DMS79 (cell line): ENCODE data around the gene CRY2.
A peak's percentile ranks its signal among the peaks of the same experiment; 100 is the strongest.
"Not testable (repeated sequence)": the region's sequence is repeated elsewhere in the genome, so short reads cannot be mapped to it uniquely, and the experiment has no call there.

Source experiments
- DNase-seq: peaks from one replicate; lab custom pipeline; 2025; lab: John Stamatoyannopoulos, UW

The CRY2 gene

DNA sequence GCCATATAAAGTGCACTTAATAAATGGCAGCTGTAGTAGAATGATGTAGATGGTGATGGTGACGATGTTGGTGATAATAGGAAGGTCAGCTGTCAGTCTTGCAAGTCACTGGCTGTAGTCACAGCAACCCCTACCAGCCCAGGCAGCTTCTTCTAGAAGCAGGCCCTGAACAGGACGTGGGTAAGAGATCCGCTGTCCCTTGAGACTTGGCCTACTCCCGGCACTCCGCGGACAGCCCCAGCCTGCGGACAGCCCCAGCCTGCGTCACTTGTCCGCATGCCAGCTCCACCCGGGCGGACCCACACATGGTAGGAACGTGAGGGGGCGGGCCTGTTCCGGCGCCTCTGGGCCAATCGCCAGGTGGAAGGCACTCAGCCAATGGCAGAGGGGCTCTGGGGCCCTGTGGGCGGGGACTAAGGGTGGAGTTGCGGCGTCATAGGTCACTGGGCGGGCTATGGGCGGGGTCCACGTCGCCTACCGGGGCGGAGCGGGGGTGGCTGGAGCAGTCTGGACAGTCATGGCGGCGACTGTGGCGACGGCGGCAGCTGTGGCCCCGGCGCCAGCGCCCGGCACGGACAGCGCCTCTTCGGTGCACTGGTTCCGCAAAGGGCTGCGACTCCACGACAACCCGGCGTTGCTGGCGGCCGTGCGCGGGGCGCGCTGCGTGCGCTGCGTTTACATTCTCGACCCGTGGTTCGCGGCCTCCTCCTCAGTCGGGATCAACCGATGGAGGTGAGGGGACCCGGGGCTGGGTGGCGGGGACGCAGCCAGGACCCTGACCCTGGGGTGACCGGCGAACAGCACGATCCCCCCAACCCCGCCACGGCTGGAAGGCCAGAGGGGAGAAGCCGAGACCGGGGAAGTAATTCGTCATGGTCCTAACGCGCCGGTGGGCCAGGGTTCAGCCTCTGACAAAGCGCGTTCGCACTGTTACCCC lies at the start of gene CRY2:
CRY2 (plus strand) TSS at position 502 of the 937 bp plus-strand sequence; CDS start at position 518, 16 bp downstream.
- DNase-seq: peak; percentile 92

DNA sequence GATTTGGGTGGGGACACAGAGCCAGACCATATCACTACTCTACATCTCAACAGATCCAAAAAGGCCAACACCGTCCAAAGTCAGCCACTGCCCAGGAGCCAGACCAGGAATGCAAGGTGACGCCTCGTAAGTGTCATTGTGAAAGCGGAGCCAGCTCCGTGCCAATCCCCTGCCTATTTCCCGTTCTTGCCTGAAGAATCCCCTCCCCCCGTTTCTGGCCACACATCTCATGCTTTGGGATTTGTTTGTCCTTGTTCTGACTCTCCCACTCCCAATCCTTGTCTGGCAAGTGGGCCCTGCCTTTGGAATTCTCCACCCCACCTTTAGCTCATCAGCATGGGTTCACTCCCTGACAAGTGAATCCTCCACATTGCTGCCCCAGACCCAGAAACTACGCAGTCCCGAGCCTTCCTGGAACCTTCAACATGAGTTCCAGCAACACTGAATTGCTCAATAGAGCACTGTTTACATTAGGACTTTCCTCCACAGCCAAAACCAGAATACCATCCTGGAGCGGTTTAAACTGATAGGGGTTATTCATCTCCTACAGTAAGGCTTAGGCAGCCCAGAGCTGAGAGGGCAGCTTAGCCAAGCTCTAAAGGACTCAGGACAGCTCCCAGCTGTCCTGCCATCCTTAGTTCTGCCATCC lies 48.4 kb upstream of the CRY2 start:
- DNase-seq: peak; percentile 35

DNA sequence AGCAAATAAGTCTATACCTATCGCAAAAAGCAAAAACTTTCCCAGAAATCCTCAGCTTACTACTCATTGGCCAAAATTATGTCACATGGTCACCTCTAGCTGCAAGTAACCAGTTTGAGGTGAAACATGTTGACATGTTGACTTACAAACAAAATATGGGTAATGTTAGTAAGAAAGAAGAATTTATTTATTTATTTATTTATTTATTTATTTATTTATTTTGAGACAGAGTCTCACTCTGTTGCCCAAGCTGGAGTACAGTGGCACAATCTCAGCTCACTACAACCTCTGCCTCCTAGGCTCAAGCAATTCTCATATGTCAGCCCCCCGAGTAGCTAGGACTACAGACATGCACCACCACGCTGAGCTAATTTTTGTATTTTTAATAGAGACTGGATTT lies 47.7 kb upstream of the CRY2 start:
- DNase-seq: no peak

DNA sequence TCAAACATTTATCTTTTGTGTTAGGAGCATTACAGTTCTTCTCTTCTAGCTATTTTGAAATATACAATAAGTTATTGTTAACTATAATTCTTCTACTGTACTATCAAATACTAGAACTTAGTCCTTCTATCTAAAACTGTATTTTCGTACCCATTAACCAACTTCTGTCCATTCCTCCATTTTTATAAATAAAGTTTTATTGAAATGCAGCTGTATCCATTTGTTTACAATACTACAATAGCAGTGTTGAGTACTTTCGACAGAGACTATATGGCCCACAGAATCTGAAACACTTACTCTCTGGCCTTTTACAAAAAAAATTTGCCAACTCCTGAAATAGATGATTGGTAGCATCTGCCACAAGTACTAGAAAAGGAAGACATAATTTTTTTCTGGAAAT lies 47.0 kb upstream of the CRY2 start:
- no peak for DNase-seq

DNA sequence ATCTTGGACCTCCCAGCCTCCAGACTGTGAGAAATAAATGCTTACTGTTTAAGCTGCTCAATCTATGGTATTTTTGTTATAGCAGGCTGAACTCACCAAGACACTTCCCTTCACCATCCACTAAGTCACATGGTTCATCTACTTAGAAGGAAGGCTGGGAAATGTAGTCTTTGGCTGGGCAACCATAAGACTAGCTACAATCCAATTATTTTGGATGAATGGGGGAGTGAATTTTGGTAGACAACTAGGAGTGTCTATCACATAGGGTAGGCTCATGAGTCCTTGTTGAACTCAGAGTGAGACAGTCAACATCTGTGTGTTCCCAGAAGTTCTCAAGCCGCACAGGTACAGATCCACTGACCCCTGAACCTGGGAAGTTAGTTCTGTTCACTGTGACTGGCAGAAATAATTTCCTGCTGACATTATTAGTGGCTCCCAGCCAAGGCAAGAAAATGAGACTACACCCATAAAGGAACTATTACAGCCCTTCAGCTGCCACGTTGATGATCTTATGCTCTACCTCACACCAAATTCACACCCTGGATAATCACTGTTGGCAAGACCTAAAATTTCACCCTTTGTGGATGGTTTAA lies 45.5 kb upstream of the CRY2 start:
- no peak for DNase-seq

DNA sequence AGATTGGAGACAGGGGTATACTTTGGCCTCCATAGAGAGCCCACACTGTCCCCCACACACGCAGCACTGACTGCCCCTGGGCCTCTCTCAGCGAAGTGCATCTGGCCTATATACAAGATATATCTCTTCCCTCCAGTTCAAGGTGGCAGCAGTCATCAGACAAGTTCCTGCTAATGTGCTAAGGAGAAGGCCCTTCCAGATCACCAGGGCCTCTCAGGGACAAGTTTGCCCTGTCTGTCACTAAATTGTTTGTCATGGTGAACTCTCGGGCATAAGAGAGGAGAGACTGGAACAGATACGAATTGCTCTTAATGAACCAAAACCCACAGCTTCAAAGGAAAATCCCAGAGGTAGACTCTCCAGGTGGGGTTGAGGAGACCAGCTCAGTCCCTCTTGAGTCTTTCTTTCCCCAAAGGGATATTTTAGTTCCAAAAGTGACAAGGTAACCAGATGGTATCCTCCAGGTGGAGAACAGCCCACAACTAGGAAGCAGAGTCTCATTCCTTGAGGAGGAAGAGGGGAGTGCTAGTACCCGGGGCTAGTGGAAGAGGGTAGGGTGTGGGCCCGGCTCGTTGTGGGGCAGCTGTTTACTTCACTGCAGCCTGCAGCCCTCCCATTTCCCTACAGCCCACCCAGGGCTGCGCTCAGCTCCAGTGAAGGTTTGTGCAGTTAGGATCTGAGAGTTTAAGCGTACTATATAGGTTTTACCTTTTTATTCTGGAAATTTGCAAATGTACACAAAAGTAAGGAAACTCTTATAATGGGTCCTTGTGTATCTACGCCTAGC lies 44.6 kb upstream of the CRY2 start:
- no peak for DNase-seq

DNA sequence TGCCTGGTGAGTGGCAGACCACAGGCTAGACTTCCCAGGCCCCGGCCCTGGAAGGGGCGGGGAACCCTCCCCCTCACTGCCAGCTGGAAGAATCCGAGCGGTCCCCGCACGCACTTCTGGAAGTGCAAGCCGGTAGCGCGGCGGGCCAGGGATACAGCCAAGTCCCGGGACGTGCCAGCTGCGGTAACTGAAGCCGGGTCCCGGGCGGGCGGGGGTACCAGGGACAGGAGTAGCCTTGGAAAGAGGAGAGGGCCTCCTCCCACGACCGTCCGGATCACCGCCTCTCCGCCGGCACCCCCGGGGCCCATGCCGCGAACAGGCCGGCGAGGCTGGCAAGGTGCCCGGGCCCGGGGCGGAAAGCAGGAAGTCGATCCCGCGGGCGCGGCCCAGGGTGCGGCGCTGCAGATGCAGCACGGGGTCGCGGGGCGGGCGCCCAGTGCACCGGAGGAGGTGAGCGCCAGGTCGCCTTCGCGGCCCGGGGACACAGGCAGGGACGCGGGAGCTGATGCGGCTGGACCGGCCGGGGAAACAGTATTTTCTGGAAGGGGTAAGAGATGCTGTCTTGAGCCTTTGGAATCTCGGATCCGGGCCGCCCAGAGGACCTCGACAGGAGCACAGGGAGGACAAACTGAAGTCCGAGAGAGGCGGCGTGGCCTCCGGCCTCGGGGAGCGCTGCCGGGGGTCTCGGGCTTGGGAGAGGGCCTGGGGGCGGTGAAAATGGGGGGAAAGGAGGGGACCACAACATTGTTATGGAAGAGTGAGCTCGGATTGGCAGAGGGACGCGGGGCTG lies 43.1 kb upstream of the CRY2 start:
- peak; percentile 51 for DNase-seq

DNA sequence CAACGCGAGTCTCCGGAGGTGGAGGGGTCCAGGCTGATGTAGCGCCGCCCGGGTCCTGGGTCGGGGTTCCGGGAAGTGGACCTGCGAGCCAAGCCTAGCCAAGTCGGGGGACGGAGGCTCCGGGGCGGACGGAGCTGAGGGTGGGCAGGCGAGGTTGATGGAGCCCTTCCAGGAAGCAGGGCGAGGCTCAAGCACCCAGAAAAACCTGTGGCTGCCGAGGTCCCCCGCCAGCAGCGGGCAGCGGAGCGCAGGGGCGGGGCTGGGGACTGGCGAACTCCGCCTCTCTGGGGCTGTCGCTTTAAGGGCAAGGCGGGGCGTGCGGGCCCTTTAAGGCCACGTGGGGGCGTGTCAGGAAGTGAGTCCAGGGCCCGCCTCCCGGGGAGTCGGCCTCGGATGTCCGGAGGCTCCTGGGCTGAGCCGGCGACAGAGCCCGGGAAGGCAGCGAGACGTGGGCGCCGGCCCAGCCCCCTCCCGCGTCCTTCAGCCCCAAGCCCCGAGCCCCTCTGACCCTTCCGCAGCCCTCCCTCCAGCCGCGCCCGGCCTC lies 42.4 kb upstream of the CRY2 start, which contains the start of gene SLC35C1:
SLC35C1 (plus strand) TSS at position 389 of the 544 bp plus-strand sequence. CDS start 653 bp downstream, outside the sequence.
- peak; percentile 81 for DNase-seq

DNA sequence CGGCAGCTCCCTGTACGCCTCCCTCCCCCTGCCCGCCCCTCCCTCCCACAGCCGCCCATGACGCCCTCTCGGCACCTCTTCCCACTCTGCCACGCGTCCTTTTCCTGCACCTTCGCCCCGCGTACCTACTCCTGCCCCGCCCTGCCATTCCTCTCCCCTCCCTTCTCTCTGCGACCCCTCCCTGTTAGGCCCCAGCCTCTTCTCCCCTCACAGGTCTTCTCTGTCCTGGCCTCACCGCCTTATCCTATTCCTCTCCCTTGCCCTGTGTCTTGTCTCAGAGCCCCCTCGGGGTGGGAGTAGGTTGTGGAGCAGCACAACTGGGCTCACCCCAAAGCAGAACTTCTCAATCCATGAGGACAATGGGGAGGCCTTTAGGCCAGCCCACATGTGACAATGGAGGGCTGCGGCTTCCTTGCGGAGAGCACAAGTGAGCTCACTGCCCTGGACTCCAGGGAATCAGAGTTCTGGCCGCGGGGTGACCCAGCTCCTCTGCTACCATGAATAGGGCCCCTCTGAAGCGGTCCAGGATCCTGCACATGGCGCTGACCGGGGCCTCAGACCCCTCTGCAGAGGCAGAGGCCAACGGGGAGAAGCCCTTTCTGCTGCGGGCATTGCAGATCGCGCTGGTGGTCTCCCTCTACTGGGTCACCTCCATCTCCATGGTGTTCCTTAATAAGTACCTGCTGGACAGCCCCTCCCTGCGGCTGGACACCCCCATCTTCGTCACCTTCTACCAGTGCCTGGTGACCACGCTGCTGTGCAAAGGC lies 41.8 kb upstream of the CRY2 start:
- DNase-seq: no peak

DNA sequence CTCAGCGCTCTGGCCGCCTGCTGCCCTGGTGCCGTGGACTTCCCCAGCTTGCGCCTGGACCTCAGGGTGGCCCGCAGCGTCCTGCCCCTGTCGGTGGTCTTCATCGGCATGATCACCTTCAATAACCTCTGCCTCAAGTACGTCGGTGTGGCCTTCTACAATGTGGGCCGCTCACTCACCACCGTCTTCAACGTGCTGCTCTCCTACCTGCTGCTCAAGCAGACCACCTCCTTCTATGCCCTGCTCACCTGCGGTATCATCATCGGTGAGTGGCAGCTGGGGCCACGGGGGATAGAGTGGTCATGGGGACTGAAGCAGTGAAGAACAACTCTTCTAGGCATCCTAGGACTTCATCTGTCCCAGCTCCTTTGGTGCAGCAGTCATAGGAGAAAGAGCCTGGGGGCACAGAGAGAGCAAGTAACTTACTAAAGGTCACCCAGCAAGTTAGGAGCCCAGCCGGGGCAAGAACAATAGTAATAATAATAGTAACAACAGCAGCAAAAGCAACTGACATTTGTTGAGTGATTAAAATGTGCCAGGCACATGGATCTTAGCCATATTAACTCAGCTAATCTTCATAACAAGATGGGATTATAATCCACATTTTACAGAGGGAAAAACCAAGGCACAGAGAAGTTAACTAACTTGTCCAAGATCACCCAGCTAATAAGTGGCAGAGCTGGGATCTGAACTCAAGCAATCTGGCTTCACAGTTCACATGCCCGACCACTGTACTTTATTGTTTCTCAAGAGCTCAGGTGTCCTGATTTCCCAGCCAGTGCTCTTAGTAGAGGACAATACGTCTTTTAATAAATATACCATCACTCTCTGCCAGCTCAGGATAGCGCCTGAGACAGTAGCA lies 41.0 kb upstream of the CRY2 start:
- no peak for DNase-seq

DNA sequence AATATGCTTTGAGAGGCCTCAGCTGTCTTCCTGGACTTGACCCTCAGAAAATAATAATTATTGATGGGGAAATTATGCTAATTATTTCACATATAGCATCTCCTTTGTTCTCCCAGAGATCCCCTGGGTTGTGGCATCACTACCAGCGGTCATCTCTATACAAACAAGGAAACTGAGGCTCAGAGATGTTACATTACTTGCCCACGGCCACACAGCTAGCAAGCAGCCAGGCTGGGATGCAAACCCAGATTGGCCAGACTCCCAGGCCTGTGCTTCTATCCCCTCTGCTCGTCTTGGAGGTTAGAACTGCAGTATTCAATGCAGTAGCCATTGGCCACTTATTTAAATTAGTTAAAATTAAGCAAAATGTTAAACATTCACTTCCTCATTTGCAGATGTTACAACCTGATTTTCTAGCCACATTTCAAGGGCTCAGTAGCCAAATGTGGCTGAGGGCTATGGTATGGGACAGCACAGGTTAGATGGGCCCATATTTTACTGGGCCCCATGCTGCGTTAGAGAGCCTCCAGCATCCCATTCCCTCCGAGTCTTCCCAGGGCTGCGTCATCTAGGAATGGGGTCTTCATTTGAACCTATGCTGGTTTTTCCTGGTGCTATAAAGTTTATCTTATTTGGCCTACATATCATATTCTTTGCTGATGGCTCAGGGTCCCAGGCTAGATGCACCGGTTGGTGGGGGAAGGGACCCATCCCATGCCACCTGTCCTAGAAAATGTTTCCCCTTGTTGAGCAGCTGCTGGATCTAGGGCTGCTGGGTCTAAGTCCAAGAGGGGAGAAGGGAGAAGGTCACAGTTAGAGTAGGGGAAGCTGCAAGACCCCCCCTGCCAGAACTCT lies 40.1 kb upstream of the CRY2 start:
- DNase-seq: no peak

DNA sequence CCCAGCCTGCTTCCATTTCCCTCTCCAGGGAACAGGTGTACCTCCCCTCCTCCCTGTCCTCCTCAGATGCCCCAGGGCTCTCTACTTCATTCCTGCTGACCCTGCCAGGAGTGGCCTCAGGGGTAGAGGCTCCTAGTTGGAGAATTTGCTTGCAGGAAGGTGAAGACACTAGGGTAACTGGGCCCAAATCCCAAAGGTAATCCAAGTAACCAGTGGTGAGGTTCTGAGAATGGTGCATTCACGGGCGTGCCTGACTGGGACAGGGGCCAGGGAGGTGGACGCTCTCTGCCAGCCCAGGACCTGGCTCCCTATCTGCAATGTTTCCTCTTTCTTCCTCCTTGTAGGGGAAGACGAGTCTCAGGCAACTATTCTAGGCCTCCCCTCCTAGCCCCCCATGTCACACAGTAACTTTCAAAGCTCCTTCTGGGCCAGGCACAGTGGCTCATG lies 39.5 kb upstream of the CRY2 start:
- no peak for DNase-seq

DNA sequence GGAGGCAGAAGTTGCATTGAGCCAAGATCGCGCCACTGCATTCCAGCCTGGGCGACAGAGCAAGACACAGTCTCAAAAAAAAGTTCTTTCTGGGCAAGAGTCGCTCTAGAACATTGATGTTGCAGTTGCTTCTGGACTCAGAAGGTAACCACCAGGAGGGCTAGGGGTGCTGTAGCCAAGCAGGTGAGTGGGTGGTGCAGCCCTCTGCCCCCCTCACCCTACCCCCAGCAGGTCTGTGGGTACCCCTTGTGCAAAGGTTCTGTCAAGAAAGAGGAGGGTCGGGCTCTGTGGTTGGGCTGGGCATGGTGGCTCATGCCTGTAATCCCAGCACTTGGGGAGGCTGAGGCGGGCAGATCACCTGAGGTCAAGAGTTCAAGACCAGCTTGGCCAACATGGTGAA lies 38.8 kb upstream of the CRY2 start:
- not testable (repeated sequence) for DNase-seq

DNA sequence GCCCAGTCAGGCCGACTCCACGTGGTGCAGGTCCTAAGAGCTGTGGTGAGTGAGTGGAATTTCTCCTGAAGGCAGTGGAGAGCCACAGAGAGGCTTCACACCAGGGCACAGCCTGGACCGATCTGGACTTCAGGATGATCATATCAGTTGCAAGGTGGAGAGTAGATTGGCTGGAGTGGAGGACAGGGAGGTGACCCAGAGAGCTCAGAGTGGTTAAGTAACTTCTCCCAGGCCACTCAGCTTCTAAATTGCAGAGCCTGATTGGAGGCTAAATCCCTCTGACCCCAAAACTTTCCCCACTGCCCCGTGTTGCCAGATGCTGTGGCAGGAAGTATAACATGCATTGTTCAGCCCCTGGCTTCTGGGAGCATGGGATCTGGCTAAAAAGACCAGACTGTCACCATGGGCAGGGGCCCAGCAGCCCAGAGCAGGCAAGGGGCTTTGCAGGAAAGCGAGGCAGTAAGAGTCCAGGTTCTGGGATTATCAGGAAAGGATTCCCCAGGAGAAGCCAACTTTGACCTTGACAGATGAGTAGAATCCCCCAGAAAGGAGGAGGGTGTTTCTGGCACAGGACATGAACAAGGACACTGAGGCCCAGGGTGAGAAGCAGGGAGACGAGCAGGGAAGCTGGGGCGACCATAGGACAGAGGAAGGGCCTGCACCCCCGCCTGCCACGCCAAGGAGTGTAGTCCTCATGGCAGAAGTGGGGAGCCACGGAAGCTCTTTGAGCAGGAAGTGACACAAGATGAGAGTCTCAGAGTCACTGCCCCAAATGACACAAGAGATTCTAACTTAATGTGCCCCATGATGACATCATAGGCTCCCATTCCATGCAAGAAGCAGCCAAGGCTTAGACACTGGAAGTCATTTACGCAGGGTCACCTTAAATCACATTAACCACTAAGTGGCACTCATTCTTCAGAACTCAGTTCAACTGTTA lies 37.5 kb upstream of the CRY2 start:
- DNase-seq: no peak

DNA sequence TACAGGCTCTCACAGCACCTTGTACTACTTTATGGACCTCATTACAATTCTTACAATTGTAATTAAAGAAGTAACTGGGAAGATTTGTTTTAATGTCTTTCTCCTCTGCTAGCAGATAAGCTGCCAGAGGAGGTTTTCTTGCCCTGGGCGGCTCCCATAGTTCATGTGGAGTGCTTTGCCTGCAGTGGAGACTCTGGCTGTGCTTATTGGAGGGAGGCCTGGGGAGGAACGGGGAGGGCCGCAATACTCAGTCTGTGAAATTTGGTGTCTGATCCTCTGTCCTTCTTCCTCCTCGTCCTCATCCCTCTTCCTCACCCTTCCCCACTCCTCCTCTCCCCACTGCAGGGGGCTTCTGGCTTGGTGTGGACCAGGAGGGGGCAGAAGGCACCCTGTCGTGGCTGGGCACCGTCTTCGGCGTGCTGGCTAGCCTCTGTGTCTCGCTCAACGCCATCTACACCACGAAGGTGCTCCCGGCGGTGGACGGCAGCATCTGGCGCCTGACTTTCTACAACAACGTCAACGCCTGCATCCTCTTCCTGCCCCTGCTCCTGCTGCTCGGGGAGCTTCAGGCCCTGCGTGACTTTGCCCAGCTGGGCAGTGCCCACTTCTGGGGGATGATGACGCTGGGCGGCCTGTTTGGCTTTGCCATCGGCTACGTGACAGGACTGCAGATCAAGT lies 36.7 kb upstream of the CRY2 start:
- no peak for DNase-seq

DNA sequence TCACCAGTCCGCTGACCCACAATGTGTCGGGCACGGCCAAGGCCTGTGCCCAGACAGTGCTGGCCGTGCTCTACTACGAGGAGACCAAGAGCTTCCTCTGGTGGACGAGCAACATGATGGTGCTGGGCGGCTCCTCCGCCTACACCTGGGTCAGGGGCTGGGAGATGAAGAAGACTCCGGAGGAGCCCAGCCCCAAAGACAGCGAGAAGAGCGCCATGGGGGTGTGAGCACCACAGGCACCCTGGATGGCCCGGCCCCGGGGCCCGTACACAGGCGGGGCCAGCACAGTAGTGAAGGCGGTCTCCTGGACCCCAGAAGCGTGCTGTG lies 36.2 kb upstream of the CRY2 start:
- no peak for DNase-seq
